ENCODE data around the gene ATP1A2.

DNA sequence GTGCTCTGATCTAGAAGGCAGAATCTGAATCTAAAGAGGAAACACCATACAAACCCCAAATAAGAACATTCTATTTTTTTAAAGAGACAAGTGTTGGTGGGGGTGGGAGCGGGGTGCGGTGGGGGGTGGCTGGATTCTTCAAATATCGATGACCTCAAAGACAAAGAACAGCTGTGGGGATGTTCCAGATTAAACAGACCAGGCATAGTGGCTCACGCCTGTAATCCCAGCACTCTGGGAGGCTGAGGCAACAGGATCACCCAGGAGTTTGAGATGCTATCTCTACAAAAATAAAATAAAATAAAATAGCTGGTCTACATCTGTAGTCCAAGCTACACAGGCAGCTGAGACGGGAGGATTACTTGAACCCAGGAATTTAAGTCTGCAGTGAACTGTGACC lies 40.8 kb downstream of the ATP1A2 start:
- TF ChIP-seq, protein P1, sequence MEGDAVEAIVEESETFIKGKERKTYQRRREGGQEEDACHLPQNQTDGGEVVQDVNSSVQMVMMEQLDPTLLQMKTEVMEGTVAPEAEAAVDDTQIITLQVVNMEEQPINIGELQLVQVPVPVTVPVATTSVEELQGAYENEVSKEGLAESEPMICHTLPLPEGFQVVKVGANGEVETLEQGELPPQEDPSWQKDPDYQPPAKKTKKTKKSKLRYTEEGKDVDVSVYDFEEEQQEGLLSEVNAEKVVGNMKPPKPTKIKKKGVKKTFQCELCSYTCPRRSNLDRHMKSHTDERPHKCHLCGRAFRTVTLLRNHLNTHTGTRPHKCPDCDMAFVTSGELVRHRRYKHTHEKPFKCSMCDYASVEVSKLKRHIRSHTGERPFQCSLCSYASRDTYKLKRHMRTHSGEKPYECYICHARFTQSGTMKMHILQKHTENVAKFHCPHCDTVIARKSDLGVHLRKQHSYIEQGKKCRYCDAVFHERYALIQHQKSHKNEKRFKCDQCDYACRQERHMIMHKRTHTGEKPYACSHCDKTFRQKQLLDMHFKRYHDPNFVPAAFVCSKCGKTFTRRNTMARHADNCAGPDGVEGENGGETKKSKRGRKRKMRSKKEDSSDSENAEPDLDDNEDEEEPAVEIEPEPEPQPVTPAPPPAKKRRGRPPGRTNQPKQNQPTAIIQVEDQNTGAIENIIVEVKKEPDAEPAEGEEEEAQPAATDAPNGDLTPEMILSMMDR (IDR thresholded peaks at IDR 0.05; ENCODE audit: low read depth, low read length): no peak
- TF ChIP-seq EZH2phosphoT487 (IDR thresholded peaks at IDR 0.05; ENCODE audit: low read depth): no peak

Measured in OCI-LY3 (cell line).